Activated CD8-positive, alpha-beta memory T cell treated with anti-CD3 and anti-CD28 coated beads for 48 hours (primary cell): ENCODE results near the gene WDR70.

Experiments
- DNase-seq, 3 experiments: peaks; one replicate each; pipeline ENCODE4 v3.0.0-alpha.2; 2020; ENCODE audit warnings: low read depth in 2 of 3, low spot score in 2 of 3

WDR70 gene

DNA sequence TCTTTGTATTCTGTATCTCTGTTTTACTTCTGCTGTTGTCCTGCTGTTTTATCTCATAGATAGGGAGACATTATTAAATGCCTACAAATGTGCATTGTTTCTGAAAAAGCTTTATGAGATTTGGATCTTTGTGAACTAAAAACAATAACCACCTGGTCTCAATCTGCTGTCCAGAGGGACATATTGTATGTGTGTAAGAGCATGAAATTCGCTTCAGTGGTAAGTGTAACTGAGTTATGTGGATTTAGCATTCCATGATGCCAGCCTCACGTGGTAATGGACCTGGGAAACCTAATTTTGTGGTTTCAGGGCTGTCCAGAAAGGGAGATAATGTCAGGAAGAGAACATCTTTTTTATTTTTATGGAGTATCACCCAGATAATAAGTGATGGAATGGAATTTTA lies 341.4 kb downstream of the WDR70 start:
- no peak for DNase-seq

DNA sequence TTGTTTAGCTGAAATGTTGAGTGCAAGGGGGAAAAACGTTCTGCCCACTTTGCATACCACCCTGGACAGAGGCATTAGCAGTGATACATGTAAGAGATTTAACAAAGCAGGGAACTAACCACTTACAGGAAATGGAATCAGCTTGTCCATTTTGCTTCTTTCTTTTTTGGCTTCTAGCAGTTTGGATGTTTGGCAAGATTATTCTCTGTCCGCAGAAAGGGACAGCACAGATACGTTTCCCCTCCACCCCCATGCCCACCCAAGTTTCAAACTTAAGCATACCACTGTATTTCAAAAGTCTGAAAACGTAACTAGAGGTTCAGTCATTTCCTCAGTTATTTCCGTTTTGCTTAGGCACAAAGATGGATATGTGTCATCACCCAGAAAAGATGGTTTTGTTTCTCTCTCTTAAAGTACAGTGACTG lies 342.3 kb downstream of the WDR70 start:
- DNase-seq = no peak

DNA sequence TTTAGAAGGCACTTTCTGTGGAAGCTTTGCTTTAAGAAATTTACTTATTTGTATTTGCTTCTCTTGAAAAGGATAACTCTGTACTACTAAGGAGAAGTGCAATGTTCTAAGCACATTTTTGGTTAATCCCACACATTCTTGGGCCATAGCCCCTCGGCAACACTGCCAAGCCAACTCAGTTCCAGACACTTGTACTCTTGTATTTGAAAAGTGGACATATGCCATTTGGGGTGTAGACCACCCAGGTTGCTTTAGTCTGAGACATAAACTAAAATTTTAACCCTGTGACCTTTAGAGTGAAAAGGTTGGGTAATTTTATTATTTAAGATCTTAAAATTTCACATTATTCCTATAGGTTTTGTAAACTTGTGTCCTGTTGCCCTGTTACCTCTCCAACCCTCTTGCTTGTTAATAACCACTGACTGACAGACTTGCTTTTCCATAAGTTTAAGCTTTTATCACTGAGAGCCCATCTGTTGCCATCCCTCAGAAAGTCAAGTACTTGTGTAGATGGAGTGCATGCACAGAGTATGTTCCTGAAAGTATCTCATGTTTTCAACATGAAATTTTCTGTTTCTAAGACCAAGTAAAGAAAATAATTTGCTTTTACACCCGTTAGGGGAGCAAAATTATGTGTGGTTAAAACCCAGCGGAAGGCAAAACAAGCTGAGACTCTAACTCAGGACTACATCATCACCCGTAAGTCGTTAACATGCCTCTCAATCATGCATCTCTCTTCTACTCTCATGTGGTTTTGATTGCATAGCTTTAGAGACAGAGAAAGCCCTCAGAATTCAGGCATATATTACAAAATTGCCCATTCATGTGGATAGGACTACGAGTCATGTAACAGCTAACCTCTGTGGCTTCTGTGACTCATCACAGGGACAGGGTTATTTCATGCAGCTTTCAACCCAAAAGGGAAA lies 343.4 kb downstream of the WDR70 start:
- no peak for DNase-seq

DNA sequence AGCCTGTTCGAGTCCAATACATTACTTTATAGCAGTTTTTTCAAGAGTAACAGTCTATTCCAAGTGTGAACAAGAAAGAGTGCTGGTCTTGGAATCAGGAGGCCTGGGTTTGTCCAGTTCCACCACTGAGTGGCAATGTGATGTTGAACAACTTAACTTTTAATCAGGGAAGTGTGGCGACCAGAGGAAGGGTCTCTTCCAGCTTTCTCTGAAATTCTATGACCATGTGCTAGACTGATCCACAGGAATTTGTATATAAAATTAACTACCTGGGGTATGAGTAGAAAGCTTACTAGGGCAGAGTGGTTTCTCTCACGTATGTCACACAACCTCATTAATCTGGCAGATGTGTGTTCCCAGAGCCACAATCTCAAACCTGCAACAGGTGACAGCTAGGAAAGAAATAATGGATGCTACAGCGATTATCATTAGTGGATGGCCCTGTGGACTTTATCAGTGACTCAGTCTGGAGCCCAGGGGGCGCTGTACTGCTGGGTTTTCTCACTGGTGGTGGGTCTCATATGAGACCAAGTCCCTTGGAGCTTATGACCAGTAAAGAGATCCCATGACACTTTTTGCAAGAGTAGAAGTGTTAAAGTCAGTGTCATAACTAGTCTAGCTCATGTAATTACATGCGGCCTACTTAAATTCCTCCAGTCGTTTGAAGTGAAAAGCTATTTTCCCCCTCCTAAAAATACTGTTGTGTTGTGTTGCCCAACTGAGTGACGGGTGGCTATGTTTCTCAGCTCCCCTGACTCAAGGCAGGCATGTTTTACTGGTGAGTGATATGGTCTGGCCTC lies 344.2 kb downstream of the WDR70 start:
- no peak for DNase-seq

DNA sequence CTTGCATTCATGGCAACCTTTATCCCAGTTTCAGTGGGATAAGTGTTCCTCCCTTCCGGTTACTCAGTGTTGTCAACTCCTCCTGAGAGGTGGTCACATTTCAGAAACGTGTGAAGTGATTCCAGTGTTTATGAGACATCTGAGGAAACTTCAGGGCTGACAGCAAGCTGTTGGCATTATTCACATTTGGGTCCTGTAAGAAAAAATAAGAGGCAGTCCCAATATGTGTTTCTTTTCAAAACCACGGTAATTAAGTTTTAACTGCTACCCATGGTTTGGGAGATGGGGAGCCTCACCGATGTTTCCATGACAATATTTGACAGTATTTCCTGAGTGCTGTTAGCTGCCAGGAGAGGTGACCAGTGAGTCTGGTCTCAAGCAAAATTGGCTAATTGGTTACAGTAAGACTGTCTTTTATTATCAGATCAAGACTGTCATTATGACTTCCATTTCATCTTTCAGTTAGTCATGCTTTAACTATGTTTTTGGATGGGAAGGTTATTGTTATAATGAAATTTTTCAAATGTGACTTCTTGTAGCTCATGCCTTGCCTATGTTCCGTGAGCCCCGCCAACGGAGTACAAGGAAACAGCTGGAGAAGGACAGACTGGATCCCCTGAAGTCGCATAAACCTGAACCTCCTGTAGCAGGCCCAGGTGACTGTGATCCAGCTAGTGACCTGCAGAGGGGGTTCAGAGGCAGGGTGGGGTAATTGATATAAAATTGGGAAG lies 345.4 kb downstream of the WDR70 start:
- DNase-seq = no peak

DNA sequence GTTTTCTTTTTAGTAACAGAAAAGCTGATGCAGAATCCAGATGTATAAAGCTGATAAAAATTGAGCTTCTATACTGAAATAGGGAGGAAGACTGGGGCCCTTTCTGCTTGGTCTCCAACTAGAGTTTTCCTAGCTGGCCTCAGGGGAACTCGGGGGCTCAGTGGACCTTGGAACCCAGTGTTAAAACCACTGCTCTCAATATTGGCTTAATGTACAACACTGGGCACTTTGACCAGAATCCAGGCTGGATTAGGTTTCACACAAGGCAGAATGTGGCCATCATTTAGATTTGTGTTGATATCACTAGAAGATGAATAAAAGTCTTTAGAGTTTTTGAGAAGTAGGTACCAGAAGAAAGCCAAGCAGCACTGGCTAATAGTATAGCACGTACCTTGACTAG lies 346.1 kb downstream of the WDR70 start:
- no peak for DNase-seq

DNA sequence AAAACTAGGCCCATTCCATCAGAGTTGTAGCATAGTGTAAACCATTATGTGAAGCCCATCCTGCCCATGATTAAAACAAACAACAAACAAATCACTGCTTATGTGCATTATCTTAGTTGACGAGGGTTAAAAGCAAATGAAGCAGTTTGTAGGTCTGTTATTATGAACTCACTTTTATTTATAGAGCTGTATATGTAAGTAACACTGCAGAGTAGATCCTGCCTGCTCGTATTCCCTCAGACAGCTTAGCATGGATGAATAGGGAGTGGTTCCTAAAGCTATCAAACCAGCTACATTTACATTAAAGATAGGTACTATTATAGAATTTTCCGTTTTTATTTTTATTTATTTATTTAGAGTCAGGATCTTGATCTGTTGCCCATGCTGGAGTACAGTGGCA lies 348.1 kb downstream of the WDR70 start:
- DNase-seq = no peak

DNA sequence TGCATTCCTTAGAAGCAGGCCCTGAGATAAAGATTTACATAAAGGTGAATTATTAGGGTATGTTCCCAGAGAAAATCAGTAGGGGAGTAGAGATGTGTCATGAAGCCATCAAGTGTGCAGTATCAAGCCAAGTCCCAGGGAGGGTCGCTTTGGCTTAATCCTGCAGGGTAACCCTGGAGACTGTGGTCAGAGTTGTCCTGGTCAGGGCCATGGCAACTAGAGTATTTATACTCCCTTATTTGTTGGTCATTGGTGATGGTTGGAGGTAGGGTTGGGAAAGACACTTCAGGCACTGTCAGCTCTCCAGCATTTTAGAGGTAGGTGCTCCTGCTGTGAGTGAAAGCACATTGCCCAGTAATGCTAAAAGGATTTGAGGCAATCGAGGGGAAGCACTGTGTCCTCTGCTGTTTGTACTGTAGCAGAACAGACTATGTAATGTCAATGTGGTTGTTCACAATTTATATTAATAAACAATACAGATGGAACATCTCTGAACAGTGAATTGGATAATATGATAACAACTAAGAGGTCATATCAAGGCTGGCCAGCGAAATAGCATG lies 351.9 kb downstream of the WDR70 start:
- no peak for DNase-seq

DNA sequence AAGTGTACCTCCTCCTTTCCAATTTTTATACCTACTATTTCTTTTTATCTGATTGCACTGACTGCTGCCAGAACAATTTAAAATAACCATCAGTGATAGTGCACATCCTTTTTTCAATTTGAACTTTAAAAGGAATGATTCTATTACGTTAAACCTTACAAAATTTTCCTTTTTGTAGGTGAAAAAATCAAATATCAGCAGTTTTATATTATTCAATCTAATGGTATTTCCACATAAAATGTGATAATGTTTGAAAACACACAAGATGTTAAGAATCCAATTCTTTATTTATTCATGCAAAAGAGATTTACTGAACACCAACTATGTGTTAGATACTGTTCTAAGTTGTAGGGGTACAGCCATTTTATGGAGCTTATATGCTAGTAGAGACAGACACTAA lies 355.0 kb downstream of the WDR70 start:
- no peak for DNase-seq

DNA sequence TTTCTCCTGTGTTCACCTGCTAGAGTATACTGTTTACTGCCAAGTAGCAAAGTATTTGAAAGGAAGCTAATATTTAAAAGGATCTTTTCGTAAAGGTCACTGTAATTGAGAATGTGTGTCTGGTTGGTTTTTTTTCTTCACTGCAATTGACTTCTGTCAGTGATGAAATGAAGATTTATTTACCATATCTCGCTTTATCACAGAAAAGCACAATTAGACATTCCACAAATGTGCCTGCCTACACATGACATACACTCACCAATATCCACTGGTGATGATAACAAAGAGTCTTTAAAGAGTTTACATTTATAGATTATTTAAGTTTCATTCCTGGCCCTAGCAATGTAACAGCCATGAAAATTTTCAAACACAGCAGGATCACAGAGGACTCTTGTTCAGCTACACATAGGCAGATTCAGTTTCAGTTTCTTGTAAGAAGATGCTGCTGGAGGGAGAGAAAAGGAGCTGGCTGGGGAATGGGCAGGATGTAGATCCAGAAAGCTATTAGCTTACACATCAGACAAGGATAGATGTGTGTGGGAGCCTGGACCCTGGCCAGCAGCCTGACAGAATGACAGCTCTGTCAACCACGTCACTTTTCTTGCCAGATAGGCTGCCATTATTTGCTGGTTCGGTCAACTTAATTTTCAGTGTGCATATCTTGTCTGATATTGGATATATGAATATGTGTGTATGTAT lies 356.7 kb downstream of the WDR70 start:
- no peak for DNase-seq

DNA sequence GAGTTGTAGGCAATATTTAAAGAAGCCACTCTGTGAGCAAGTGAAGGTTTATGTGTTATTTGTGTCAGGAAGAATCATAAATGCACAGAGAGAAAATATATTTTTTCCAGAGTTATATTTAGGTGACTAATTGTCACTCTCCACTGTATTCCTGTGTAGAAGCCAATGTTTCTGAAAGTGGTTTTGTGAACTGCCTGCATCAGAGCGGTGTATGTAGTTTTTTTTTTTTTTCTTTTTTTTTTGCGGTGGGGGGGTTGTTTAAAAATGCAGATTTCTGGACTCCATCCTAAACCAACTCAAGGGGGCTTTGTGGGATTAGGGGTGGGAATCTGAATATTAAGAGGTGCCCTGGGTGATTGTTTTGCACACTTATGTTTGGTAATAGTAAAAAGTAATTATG lies 357.3 kb downstream of the WDR70 start:
- DNase-seq = no peak

DNA sequence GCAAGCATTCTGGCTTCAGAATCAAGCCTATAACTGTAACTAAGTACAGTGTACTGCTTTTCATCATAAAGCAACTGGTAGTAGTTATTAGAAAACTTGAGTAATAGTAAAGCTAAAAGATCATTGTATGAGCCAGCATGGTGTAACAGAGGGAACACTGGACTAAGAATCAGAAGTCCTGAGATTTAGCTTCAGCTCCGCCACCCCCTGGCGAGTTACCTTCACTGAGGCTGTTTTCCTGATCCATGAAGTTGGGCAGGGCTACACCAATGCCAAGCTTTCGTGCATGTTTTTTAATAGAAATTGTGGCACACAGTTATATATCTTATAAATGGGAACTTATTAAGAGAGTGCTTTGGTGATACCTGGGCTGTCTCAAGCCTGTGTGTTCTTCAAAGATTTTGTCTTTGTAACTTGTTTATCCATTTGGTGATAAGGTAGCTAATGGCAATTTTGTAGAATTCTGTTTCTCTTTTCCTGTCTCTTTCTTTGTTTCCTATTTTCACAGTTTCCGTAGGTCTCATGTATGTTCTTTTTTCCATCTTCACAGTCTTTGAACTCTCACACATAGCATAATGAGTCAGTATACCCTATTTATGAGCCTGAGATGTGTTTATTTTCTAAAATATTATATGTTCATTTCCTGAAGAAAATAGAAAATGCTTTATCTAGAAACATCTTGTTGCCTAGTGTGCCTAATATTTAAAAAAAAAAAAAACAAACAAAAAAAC lies 358.4 kb downstream of the WDR70 start:
- no peak for DNase-seq

DNA sequence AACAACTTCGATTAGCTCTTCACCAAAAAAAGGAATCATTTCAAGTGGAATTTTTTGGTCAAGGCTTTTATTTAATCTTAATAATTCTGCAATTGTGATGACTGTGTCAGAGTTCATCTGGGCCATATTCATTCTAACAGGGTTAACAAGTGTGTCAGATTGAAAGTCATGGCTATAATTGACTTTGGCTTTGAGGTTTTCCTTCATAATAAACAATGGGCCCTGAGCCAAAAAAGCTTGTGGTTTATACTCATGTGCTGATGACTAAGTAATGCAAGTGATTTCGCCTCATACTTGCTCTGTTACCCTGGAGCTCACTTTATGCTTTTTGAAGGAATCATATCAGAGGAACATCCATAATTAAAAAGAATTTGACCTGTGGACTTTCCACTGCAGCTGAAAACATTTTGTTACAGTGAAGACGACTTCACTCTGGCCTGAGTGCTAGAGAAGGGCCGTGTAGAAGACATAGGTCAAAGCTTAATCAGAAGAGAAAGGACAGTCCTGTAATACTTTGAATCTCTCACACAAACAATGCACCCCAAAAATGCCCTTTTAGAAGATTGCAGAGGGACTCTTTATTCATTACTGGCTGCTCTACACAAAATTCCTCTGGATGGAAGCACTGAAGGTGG lies 359.1 kb downstream of the WDR70 start:
- DNase-seq = no peak

DNA sequence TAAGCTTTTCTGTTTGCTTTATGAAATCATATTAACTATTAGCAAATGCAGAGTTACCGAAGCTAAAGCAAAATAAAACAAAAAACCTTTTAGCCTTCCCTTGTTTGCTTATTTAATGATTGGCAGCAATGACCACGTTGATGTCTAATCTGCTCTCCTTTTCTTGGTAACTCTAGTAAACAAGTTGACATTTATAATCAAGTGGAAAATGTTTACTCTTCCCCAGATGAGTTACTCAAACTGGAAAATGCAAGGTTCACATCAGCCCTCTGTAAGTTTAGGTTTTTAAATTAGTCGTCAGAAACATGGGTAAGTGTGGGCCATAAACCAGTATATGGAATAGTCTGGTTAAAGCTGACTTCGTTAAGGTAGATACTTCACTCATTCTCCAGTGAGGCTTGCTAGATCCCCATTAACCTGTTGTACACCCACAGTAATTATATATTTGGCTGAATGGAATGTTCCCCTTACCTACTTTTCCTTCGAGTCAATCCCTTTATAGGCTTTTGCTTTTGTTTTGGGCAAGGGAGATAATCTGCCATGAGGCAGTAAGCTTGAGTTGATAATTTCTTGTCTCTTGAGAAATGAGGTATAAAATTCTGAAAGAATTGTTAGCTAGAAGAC lies 359.9 kb downstream of the WDR70 start:
- no peak for DNase-seq

DNA sequence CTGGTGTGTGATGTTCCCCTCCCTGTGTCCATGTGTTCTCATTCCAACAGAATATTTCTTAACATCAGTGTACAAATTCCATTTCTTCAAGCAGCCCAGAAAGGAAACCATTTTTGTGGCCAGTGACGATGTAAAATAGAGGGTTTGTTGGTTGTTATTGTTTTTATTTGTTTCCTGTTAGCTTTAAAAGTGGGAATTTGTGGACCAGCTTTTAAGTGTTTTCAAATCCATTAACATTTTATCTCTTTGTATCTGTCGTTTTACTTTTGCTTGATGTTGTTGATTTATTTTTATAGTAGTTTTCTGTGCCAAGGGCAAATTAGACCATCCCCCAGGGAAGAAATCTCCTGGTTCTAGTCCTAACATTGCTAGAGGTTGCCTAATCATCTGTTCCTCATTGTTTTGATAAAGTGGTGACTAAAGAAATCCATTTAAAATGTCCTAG lies 360.7 kb downstream of the WDR70 start:
- DNase-seq = no peak

DNA sequence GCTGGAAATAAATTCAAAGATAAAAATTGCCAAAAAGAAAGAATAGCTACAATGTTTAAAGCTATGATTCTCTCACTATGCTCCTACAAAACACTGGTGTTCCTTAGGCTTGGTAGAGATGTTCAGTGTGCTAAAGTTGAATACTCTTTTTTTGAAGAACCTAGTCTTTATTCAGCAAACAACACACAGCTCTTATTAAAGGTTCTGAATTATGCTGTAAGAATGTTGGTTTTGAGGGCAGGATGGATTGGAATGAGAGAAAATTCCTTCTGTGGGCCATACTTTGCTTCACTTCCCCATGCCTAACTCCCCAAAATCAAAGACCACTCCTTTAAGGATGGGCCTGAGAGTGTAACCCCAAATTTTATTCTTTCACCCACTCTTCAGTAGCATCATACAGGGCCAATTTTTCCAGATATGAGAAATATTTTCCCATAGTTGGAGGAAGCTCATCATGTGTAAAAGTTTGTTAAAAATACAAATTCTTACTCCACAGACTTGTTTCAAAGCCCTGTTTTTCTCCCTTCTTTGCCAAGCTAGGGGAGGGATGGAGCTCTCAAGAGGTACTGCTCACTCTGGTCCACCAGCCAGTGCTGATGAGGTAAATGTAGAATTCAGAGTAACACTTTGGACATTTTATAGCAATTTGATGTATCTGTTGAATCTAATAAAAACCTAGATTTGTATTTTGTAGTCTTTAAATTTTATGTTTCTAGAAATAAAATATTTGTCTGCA lies 361.4 kb downstream of the WDR70 start:
- no peak for DNase-seq

DNA sequence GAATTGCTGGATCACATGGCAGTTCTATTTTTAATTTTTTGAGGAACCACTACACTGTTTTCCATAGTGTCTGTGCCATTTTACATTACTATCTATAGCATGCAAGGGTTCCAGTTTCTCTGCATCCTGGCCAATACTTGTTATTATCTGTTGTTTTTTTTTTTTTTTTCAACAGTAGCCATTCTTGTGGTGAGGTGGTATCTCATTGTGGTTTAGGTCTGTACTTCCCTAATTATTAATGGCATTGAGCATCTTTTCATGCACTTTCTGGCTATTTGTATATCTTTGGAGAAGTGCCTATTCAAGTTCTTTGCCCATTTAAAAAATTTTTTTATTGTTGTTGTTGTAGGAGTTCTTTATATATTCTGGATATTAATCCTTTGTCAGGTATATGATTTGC lies 363.0 kb downstream of the WDR70 start:
- no peak for DNase-seq

DNA sequence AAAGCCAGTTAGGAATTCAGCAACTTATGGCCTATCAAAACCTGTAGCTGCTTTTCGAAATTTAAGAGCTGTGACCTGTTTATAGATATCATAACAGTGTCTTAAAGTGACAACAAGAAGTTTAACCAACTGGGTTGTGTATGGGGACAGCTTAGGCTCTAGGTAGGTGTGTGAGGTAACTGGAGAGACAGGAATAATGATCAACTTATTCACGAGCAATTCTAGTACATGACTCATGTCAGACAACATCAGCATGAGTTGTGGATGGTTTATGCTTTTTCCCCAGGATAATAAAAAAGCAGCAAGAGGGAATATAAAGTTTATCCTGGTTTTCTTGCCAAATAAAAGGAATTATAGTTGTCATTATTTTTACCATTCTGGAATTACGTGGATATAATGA lies 372.1 kb downstream of the WDR70 start:
- no peak for DNase-seq
